Upper lobe of left lung (tissue), 4 donors: ENCODE results near the gene PDE6H.

ENCODE experiments used
- POLR2A ChIP-seq, 4 donors: fragments of 450-650 bp; IDR thresholded peaks; one replicate each; pipeline ENCODE4 v1.5.1; 2016 to 2017; ENCODE audit warnings: antibody characterized with exemption in 4 of 4, mild to moderate bottlenecking in 2 of 4
- POLR2AphosphoS5 ChIP-seq, 2 donors: sonication (generic); formaldehyde crosslinking; IDR thresholded peaks; one replicate each; pipeline ENCODE4 v1.5.1; 2017; ENCODE audit warnings: antibody characterized with exemption in 2 of 2
- TF ChIP-seq, protein P1 (sequence below), 6 experiments: fragments of 450-650 bp in 4 of 6; fragments of 200-600 bp in 2 of 6; sonication (generic) in 2 of 6; IDR thresholded peaks; one replicate each; pipeline ENCODE4 v1.5.1; 2016 to 2019; ENCODE audit warnings: antibody characterized with exemption in 6 of 6

DNA sequence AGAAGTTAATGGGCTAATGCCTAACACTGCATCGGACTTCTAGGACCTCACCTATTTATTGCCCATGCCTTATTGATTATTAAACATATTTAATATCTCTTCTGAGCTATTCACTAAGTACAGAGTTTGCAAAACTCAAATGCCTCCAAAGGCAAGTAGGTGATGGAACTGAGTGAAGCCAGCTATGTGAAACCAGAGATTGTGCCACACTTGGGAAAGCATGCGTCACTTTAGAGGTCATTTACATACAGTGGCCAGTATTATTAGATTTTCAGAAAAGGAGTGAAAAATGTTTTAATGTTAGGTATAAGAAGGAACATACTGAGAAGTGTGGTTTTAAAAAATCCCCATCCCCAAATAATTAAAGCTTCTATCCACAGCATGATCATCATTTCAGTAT is 27.7 kb downstream of the PDE6H start:
- TF ChIP-seq, protein P1, sequence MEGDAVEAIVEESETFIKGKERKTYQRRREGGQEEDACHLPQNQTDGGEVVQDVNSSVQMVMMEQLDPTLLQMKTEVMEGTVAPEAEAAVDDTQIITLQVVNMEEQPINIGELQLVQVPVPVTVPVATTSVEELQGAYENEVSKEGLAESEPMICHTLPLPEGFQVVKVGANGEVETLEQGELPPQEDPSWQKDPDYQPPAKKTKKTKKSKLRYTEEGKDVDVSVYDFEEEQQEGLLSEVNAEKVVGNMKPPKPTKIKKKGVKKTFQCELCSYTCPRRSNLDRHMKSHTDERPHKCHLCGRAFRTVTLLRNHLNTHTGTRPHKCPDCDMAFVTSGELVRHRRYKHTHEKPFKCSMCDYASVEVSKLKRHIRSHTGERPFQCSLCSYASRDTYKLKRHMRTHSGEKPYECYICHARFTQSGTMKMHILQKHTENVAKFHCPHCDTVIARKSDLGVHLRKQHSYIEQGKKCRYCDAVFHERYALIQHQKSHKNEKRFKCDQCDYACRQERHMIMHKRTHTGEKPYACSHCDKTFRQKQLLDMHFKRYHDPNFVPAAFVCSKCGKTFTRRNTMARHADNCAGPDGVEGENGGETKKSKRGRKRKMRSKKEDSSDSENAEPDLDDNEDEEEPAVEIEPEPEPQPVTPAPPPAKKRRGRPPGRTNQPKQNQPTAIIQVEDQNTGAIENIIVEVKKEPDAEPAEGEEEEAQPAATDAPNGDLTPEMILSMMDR (IDR thresholded peaks at IDR 0.05): no peak
- TF ChIP-seq POLR2A (IDR thresholded peaks at IDR 0.05) (no peak), POLR2AphosphoS5 (IDR thresholded peaks at IDR 0.05) (no peak)
